Measurements from ENCODE around the gene P2RY1. TPM values are rescaled to one million over a fixed set of nuclear protein-coding genes. Genes with fewer than 3 reads are reported as not detected.

P2RY1 gene
- total RNA-seq, 3 donors from 2014 or later, result 18.8 to 40.1 (median 37.8) TPM

DNA sequence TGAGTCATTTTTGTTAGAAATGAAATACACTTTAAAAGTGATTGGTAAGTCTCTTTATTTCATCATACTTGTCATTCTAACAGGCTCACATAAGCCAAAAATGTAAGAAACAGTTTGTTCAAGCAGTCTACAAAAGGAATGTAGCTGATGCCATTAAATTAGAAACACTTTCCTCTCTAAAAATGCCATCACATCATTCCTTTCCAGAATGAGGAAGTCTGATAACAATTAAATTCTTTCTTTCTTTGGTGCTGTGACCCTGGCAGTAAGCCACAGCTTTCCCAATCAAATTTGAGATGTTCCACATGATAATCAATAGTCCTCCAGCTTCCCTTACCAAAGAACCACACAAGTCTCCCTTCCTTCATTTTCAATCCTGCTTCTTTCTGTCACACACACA is 9.4 kb upstream of the P2RY1 start:
- no peak for DNase-seq
- peaks cover 11% of the 10 kb centered on the region for H3K4me1 ChIP-seq (ENCODE audit: low read depth)
- H3K4me3 ChIP-seq, result no peak overlapping the region
- no peak for ATAC-seq
- H3K36me3 ChIP-seq (ENCODE audit: low read depth), result no peaks in the 10 kb centered on the region
- intact Hi-C loops (cut with DNase I, micrococcal nuclease), result no loop called here
- no peaks in the 10 kb centered on the region for H3K9me3 ChIP-seq
- no peak for TF ChIP-seq CTCF (IDR thresholded peaks at IDR 0.05)

- Histone ChIP-seq H3K4me3 (no peak overlapping the region), H3K9me3 (no peaks in the 10 kb centered on the region), H3K36me3 (ENCODE audit: low read depth) (no peaks in the 10 kb centered on the region), H3K4me1 (ENCODE audit: low read depth) (peaks cover 11% of the 10 kb centered on the region)
- DNase-seq (no peak), ATAC-seq (no peak)
- intact Hi-C loops (cut with DNase I, micrococcal nuclease), result no loop called here
- TF ChIP-seq CTCF (IDR thresholded peaks at IDR 0.05), result no peak
These were observed 8.5 kb upstream of the P2RY1 start for GRCh38 chr3:152826476-152826875.

DNA sequence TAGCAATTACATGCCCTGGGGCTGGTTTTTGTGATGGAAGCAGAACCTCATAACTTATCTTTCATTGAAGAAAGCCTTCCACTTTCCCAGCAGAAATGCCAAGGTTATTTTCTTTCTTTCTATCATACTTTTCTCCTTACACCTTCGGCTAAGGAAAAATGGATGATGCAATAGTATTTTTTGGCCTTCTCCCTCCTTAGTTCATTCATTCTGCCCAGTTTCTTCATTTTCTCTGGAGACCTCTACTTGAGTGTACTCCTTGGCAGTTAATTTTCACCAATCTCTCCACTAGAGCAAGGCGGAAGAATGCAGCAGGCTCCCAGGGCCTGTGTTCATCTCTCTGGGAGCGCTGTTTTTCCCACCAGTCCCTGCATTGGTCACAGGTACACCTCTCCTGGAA is 7.6 kb upstream of the P2RY1 start:
- Histone ChIP-seq H3K4me3 (no peak overlapping the region), H3K9me3 (no peaks in the 10 kb centered on the region), H3K4me1 (ENCODE audit: low read depth) (peaks cover 11% of the 10 kb centered on the region), H3K36me3 (ENCODE audit: low read depth) (no peaks in the 10 kb centered on the region)
- ATAC-seq (no peak), DNase-seq (no peak)
- no peak for TF ChIP-seq CTCF (IDR thresholded peaks at IDR 0.05)
- intact Hi-C loops (cut with DNase I, micrococcal nuclease), result no loop called here

DNA sequence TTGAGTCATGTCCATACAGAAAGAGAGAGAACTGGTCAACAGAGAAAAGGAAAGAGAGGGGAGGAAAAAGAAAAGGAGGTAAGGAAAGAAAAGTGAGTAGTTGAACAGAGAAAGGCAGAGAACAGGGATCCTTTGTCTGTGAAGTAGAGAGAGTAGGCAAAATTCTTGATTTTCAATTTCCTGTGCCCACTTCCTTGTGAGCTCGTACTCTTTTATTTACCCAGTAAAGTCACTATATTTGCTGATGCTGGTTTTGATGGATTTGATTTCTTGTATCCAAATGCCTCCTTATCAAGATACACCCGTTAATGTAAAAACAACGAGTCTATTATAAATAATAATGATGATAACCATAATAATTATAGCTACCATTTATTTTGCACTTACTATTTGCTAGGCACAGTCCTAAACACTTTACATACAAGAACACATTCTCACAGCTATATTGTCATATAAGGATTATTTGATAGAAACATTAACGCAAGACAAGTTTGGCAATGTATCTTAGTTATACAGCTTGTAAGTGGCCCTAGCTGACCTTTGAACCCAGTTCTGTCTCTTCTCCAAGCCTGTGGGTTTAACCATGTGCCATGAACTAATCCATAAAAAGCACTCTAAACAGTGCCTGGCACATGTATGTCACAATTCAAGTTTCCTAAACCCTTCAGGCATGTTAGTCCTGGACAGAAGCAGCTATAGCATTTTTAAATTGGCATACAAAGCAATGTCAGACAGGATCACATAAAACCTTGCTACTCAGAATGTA is 6.7 kb upstream of the P2RY1 start:
- Histone ChIP-seq H3K36me3 (ENCODE audit: low read depth) (no peaks in the 10 kb centered on the region), H3K4me3 (no peak overlapping the region), H3K4me1 (ENCODE audit: low read depth) (peaks cover 11% of the 10 kb centered on the region), H3K9me3 (no peaks in the 10 kb centered on the region)
- DNase-seq, result peak in 1 of 3 donors; percentile 45
- TF ChIP-seq CTCF (IDR thresholded peaks at IDR 0.05), result no peak
- peak; percentile 74 for ATAC-seq
- intact Hi-C loops (cut with DNase I, micrococcal nuclease), result no loop called here

GRCh38 chr3:152830245-152830644 is 4.7 kb upstream of the P2RY1 start:
- TF ChIP-seq CTCF (IDR thresholded peaks at IDR 0.05), result no peak
- Histone ChIP-seq H3K36me3 (ENCODE audit: low read depth) (no peaks in the 10 kb centered on the region), H3K4me3 (no peak overlapping the region), H3K9me3 (no peaks in the 10 kb centered on the region), H3K4me1 (ENCODE audit: low read depth) (peaks cover 11% of the 10 kb centered on the region)
- DNase-seq (no peak), ATAC-seq (no peak)
- intact Hi-C loops (cut with DNase I, micrococcal nuclease), result no loop called here

Measured in mucosa of descending colon (tissue), 3 donors.